HEK293 (cell line): Measurements from ENCODE around the gene OR1L8.

Experiments used
- CTCF ChIA-PET: fragments of 350-600 bp; formaldehyde crosslinking; extraction: SDS; loops from one replicate; lab custom pipeline; 2021; ENCODE audit warnings: antibody characterized with exemption; lab: Yijun Ruan, JAX
- POLR2A ChIA-PET: fragments of 300-600 bp; formaldehyde crosslinking; extraction: SDS; loops from one replicate; lab custom pipeline; 2020; ENCODE audit warnings: antibody characterized with exemption, inconsistent platforms; lab: Yijun Ruan, JAX
- H3K27ac ChIP-seq: fragments of 200-500 bp; sonication (Bioruptor generic); 2 replicates; pipeline ENCODE4 v1.5.1; 2014; ENCODE audit warnings: low read depth, low read length, control low read depth, inconsistent platforms; ENCODE audit errors: extremely low read depth
- H3K36me3 ChIP-seq, 2 experiments: fragments of 200-500 bp in 1 of 2; sonication (Bioruptor generic) in 1 of 2; 1 replicate in 1 of 2; 2 replicates in 1 of 2; pipeline ENCODE4 v1.5.1; 2014 to 2017; ENCODE audit warnings: inconsistent platforms in 2 of 2, low read length in 2 of 2; ENCODE audit not compliant: control insufficient read depth in 2 of 2, insufficient read depth in 1 of 2
- H3K4me1 ChIP-seq: fragments of 200-500 bp; sonication (Bioruptor generic); 2 replicates; pipeline ENCODE4 v1.5.1; 2014; ENCODE audit warnings: mild to moderate bottlenecking, low read length, inconsistent platforms; ENCODE audit not compliant: control insufficient read depth, insufficient read depth
- H3K4me3 ChIP-seq: 2 replicates; pipeline ENCODE4 v1.5.1; 2011; ENCODE audit warnings: low read depth, mild to moderate bottlenecking, control low read depth, low read length, moderate library complexity
- H3K9me3 ChIP-seq: fragments of 200-500 bp; sonication (Bioruptor generic); 2 replicates; pipeline ENCODE4 v1.5.1; 2014; ENCODE audit warnings: low read depth, low read length, inconsistent platforms; ENCODE audit not compliant: control insufficient read depth, insufficient read depth
- KLF8 ChIP-seq: fragments of 450-650 bp; formaldehyde crosslinking; IDR thresholded peaks from 2 replicates; pipeline ENCODE4 v1.5.1; 2016; ENCODE audit warnings: missing biosample characterization, missing genetic modification characterization
- PRDM10 ChIP-seq: fragments of 450-650 bp; formaldehyde crosslinking; IDR thresholded peaks from 2 replicates; pipeline ENCODE4 v1.5.1; 2016; ENCODE audit warnings: missing biosample characterization, missing genetic modification characterization
- SCRT1 ChIP-seq: fragments of 450-650 bp; formaldehyde crosslinking; IDR thresholded peaks from 2 replicates; pipeline ENCODE4 v1.5.1; 2016; ENCODE audit warnings: missing biosample characterization, missing genetic modification characterization, borderline replicate concordance
- SP2 ChIP-seq: fragments of 450-650 bp; formaldehyde crosslinking; IDR thresholded peaks from 2 replicates; pipeline ENCODE4 v1.5.1; 2016; ENCODE audit warnings: missing biosample characterization, missing genetic modification characterization
- SP3 ChIP-seq: fragments of 450-650 bp; formaldehyde crosslinking; IDR thresholded peaks from 2 replicates; pipeline ENCODE4 v1.5.1; 2016; ENCODE audit warnings: missing biosample characterization, missing genetic modification characterization
- ZBTB17 ChIP-seq: fragments of 450-650 bp; formaldehyde crosslinking; IDR thresholded peaks from 2 replicates; pipeline ENCODE4 v1.5.1; 2016; ENCODE audit warnings: missing biosample characterization, missing genetic modification characterization
- ZNF302 ChIP-seq: fragments of 450-650 bp; formaldehyde crosslinking; IDR thresholded peaks from 2 replicates; pipeline ENCODE4 v1.5.1; 2016; ENCODE audit warnings: missing biosample characterization, missing genetic modification characterization, low read depth
- ZNF37A ChIP-seq: fragments of 450-650 bp; IDR thresholded peaks from 2 replicates; pipeline ENCODE4 v1.5.1; 2018; ENCODE audit warnings: missing biosample characterization, missing genetic modification characterization
- ZNF514 ChIP-seq: fragments of 450-650 bp; formaldehyde crosslinking; IDR thresholded peaks from 2 replicates; pipeline ENCODE4 v1.5.1; 2016; ENCODE audit warnings: missing biosample characterization, missing genetic modification characterization
- ZNF548 ChIP-seq: fragments of 450-650 bp; formaldehyde crosslinking; IDR thresholded peaks from 2 replicates; pipeline ENCODE4 v1.5.1; 2016; ENCODE audit warnings: missing biosample characterization, missing genetic modification characterization
- ZNF558 ChIP-seq: fragments of 450-650 bp; formaldehyde crosslinking; IDR thresholded peaks from 2 replicates; pipeline ENCODE4 v1.5.1; 2016; ENCODE audit warnings: missing biosample characterization, missing genetic modification characterization
- ZNF623 ChIP-seq: fragments of 450-650 bp; formaldehyde crosslinking; IDR thresholded peaks from 2 replicates; pipeline ENCODE4 v1.5.1; 2016; ENCODE audit warnings: missing biosample characterization, missing genetic modification characterization
- ZNF792 ChIP-seq: fragments of 450-650 bp; formaldehyde crosslinking; IDR thresholded peaks from 2 replicates; pipeline ENCODE4 v1.5.1; 2016; ENCODE audit warnings: missing biosample characterization, missing genetic modification characterization
- ZSCAN16 ChIP-seq: fragments of 450-650 bp; formaldehyde crosslinking; IDR thresholded peaks from 2 replicates; pipeline ENCODE4 v1.5.1; 2016; ENCODE audit warnings: missing biosample characterization, missing genetic modification characterization
- ZSCAN4 ChIP-seq: fragments of 450-650 bp; formaldehyde crosslinking; IDR thresholded peaks from 2 replicates; pipeline ENCODE4 v1.5.1; 2017; ENCODE audit warnings: missing biosample characterization, missing genetic modification characterization
- TF ChIP-seq, protein P1 (sequence below): fragments of 450-650 bp; formaldehyde crosslinking; IDR thresholded peaks from 2 replicates; pipeline ENCODE4 v1.5.1; 2016; ENCODE audit warnings: missing biosample characterization, missing genetic modification characterization
- TF ChIP-seq, protein P2 (sequence below): fragments of 450-650 bp; formaldehyde crosslinking; IDR thresholded peaks from 2 replicates; pipeline ENCODE4 v1.5.1; 2016; ENCODE audit warnings: missing biosample characterization, missing genetic modification characterization
- TF ChIP-seq, protein P3 (sequence below): fragments of 450-650 bp; formaldehyde crosslinking; IDR thresholded peaks from 2 replicates; pipeline ENCODE4 v1.5.1; 2016; ENCODE audit warnings: missing biosample characterization, missing genetic modification characterization, borderline replicate concordance
- TF ChIP-seq, protein P4 (sequence below): fragments of 450-650 bp; formaldehyde crosslinking; IDR thresholded peaks from 2 replicates; pipeline ENCODE4 v1.5.1; 2016; ENCODE audit warnings: missing biosample characterization, missing genetic modification characterization

OR1L8 gene

GRCh38 chr9:122606587-122606986 lies 23.4 kb upstream of the OR1L8 start (continued):
- TF ChIP-seq ZNF514 (tag by site-specific recombination) (no peak), ZSCAN4 (tag by site-specific recombination) (no peak), KLF8 (tag by site-specific recombination) (no peak), ZNF792 (tag by site-specific recombination) (no peak), PRDM10 (tag by site-specific recombination) (no peak), ZBTB17 (tag by site-specific recombination) (no peak)
- TF ChIP-seq, protein P1, sequence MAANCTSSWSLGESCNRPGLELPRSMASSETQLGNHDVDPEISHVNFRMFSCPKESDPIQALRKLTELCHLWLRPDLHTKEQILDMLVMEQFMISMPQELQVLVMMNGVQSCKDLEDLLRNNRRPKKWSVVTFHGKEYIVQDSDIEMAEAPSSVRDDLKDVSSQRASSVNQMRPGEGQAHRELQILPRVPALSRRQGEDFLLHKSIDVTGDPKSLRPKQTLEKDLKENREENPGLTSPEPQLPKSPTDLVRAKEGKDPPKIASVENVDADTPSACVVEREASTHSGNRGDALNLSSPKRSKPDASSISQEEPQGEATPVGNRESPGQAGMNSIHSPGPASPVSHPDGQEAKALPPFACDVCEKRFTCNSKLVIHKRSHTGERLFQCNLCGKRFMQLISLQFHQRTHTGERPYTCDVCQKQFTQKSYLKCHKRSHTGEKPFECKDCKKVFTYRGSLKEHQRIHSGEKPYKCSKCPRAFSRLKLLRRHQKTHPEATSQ (tag by site-specific recombination), result no peak

- ChIA-PET CTCF (no interaction called here), POLR2A (no interaction called here)
- no peaks in the 10 kb centered on the region for H3K9me3 ChIP-seq
- H3K36me3 ChIP-seq, result no peaks in the 10 kb centered on the region
- no peak overlapping the region for H3K4me3 ChIP-seq
- no peaks in the 10 kb centered on the region for H3K4me1 ChIP-seq
- no peak overlapping the region for H3K27ac ChIP-seq
- TF ChIP-seq SP3 (tag by site-specific recombination), result no peak
- no peak for TF ChIP-seq ZNF558
- TF ChIP-seq, protein P2, sequence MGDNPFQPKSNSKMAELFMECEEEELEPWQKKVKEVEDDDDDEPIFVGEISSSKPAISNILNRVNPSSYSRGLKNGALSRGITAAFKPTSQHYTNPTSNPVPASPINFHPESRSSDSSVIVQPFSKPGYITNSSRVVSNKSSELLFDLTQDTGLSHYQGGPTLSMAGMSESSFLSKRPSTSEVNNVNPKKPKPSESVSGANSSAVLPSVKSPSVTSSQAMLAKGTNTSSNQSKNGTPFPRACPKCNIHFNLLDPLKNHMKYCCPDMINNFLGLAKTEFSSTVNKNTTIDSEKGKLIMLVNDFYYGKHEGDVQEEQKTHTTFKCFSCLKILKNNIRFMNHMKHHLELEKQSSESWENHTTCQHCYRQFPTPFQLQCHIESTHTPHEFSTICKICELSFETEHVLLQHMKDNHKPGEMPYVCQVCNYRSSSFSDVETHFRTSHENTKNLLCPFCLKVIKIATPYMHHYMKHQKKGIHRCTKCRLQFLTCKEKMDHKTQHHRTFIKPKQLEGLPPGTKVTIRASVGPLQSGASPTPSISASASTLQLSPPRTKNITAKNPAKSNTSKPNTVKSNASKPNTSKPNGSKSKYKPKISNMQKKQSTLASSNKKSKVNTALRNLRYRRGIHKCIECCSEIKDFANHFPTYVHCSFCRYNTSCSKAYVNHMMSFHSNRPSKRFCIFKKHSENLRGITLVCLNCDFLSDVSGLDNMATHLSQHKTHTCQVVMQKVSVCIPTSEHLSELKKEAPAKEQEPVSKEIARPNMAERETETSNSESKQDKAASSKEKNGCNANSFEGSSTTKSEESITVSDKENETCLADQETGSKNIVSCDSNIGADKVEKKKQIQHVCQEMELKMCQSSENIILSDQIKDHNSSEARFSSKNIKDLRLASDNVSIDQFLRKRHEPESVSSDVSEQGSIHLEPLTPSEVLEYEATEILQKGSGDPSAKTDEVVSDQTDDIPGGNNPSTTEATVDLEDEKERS (tag by site-specific recombination), result no peak
- no peak for TF ChIP-seq ZNF623
- TF ChIP-seq ZNF302 (tag by site-specific recombination), result no peak
- TF ChIP-seq ZSCAN16, result no peak
- no peak for TF ChIP-seq ZBTB17 (tag by site-specific recombination)
- TF ChIP-seq SP2 (tag by site-specific recombination), result no peak
- TF ChIP-seq ZNF548, result no peak
- TF ChIP-seq ZNF792 (tag by site-specific recombination), result no peak
- no peak for TF ChIP-seq ZNF37A (tag by site-specific recombination)
- TF ChIP-seq, protein P3, sequence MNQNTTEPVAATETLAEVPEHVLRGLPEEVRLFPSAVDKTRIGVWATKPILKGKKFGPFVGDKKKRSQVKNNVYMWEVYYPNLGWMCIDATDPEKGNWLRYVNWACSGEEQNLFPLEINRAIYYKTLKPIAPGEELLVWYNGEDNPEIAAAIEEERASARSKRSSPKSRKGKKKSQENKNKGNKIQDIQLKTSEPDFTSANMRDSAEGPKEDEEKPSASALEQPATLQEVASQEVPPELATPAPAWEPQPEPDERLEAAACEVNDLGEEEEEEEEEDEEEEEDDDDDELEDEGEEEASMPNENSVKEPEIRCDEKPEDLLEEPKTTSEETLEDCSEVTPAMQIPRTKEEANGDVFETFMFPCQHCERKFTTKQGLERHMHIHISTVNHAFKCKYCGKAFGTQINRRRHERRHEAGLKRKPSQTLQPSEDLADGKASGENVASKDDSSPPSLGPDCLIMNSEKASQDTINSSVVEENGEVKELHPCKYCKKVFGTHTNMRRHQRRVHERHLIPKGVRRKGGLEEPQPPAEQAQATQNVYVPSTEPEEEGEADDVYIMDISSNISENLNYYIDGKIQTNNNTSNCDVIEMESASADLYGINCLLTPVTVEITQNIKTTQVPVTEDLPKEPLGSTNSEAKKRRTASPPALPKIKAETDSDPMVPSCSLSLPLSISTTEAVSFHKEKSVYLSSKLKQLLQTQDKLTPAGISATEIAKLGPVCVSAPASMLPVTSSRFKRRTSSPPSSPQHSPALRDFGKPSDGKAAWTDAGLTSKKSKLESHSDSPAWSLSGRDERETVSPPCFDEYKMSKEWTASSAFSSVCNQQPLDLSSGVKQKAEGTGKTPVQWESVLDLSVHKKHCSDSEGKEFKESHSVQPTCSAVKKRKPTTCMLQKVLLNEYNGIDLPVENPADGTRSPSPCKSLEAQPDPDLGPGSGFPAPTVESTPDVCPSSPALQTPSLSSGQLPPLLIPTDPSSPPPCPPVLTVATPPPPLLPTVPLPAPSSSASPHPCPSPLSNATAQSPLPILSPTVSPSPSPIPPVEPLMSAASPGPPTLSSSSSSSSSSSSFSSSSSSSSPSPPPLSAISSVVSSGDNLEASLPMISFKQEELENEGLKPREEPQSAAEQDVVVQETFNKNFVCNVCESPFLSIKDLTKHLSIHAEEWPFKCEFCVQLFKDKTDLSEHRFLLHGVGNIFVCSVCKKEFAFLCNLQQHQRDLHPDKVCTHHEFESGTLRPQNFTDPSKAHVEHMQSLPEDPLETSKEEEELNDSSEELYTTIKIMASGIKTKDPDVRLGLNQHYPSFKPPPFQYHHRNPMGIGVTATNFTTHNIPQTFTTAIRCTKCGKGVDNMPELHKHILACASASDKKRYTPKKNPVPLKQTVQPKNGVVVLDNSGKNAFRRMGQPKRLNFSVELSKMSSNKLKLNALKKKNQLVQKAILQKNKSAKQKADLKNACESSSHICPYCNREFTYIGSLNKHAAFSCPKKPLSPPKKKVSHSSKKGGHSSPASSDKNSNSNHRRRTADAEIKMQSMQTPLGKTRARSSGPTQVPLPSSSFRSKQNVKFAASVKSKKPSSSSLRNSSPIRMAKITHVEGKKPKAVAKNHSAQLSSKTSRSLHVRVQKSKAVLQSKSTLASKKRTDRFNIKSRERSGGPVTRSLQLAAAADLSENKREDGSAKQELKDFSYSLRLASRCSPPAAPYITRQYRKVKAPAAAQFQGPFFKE (tag by site-specific recombination), result no peak
- TF ChIP-seq, protein P4, sequence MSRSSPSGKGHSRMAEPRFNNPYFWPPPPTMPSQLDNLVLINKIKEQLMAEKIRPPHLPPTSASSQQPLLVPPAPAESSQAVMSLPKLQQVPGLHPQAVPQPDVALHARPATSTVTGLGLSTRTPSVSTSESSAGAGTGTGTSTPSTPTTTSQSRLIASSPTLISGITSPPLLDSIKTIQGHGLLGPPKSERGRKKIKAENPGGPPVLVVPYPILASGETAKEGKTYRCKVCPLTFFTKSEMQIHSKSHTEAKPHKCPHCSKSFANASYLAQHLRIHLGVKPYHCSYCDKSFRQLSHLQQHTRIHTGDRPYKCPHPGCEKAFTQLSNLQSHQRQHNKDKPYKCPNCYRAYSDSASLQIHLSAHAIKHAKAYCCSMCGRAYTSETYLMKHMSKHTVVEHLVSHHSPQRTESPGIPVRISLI (tag by site-specific recombination), result no peak
- no peak for TF ChIP-seq SCRT1 (tag by site-specific recombination)
Observed at GRCh38 chr9:122605691-122606090, 22.5 kb upstream of the OR1L8 start.
